ENCODE measurements around the gene NDUFC1. TPM values are rescaled to one million over a fixed set of nuclear protein-coding genes. Genes with fewer than 3 reads are reported as not detected.

Gene NDUFC1
- total RNA-seq, 1 donor from 2014 or later: 16.5 TPM

GRCh38 chr4:139304920-139305319, 2.6 kb upstream of the NDUFC1 start:
- DNase-seq (ENCODE audit: extremely low spot score in 2 of 2): no peak
- Histone ChIP-seq H3K36me3 (peaks cover 0 to 8% of the 10 kb centered on the region in 2 donors), H3K4me1 (peaks cover 42% of the 10 kb centered on the region), H3K4me3 (no peak overlapping the region), H3K9me3 (no peaks in the 10 kb centered on the region), H3K27me3 (no peaks in the 10 kb centered on the region), H3K27ac (no peak overlapping the region)
- TF ChIP-seq POLR2AphosphoS5 (IDR thresholded peaks at IDR 0.05; ENCODE audit: insufficient read depth in 1 of 2, low read depth in 1 of 2): no peak
- TF ChIP-seq POLR2A (IDR thresholded peaks at IDR 0.05): no peak
- TF ChIP-seq, protein P1, sequence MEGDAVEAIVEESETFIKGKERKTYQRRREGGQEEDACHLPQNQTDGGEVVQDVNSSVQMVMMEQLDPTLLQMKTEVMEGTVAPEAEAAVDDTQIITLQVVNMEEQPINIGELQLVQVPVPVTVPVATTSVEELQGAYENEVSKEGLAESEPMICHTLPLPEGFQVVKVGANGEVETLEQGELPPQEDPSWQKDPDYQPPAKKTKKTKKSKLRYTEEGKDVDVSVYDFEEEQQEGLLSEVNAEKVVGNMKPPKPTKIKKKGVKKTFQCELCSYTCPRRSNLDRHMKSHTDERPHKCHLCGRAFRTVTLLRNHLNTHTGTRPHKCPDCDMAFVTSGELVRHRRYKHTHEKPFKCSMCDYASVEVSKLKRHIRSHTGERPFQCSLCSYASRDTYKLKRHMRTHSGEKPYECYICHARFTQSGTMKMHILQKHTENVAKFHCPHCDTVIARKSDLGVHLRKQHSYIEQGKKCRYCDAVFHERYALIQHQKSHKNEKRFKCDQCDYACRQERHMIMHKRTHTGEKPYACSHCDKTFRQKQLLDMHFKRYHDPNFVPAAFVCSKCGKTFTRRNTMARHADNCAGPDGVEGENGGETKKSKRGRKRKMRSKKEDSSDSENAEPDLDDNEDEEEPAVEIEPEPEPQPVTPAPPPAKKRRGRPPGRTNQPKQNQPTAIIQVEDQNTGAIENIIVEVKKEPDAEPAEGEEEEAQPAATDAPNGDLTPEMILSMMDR (IDR thresholded peaks at IDR 0.05): no peak
- intact Hi-C loops (cut with DNase I): loop anchor here (5.0 kb wide), 1 partner anchor 128 kb away; the partner anchor contains the start of gene ELF2

DNA sequence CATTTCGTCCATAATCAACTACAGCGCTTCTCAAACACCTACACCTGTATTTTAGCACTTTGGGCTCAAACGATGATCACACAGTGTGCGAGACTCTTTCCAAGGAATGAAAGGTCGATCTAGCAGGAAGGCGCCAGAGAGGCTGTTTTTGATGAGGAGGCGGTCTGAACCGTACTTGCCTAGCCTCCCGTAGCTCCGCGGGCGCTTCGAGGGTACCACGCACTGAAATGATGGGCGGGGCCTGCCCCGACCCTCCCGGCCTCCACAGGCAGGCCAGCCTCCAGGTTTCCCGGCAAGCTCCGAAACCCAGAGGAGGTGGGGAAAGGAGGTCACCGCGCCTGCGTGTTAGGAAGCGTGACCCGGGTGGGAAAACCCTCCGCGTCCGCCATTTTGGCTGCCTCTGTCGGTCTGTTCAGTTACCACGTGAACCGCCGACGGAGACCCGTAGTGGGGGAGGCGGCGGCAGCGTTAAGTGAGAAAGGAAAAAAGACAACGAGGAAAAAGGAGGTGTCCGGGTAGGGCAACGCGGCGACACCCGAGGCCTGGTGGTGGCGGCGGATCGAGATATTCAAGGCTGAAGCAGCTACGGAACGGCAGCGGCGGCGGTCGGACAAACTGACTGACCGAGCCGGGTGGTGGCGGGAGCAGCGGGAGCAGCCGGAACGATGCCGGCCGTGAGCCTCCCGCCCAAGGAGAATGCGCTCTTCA, 1.0 kb downstream of the NDUFC1 start, which contains the start of gene NAA15:
Gene NAA15 (plus strand): TSS at position 393 of the 708 bp plus-strand sequence. CDS start 273 bp downstream, at position 666.
- intact Hi-C loops (cut with DNase I): loop anchor here (5.0 kb wide), 1 partner anchor 124 kb away; the partner anchor contains the start of gene ELF2

DNA sequence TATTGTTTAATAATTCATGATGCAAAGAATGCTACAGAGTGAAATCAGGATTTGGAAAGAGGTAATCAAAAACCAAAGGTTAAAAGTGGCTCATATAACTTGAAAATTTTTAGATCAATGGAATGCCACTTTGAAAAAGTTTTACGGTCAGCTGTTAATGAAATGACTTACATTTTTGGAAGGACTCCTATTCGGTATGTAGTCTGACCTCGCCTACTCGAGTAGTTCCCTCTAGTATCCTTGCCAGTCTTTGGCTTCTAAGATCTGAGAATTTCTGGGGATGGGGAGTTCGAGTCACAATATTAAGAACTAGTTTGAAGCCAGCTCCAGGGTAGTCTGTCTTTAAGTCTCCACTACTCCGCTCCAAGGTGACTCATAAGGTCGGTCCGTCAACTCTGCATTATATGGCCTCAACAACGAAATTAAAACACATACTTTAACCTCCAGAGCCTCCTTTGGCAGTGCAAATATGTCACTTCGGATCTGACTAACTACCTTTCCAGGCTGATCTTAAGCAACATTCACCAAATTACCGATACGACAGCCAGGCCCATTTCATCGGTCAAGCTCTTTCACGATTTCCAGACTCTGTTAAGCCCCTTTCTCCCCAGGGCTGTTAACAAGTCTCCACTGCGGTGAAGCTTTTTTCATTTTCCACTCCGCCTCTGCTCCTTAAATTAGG, 1.7 kb downstream of the NDUFC1 start:
- H3K36me3 ChIP-seq: no peaks in the 10 kb centered on the region
- H3K4me3 ChIP-seq: peak overlapping the region; percentile 68 to 94
- intact Hi-C loops (cut with DNase I): loop anchor here (5.0 kb wide), 1 partner anchor 123 kb away; the partner anchor contains the start of gene ELF2
- no peak for DNase-seq (ENCODE audit: extremely low spot score in 2 of 2)
- no peaks in the 10 kb centered on the region for H3K9me3 ChIP-seq
- peak overlapping the region; percentile 89 for H3K27ac ChIP-seq
- TF ChIP-seq POLR2A (IDR thresholded peaks at IDR 0.05) (no peak), POLR2AphosphoS5 (IDR thresholded peaks at IDR 0.05; ENCODE audit: insufficient read depth in 1 of 2, low read depth in 1 of 2) (no peak)
- TF ChIP-seq, protein P1 (IDR thresholded peaks at IDR 0.05): no peak
- peaks cover 30% of the 10 kb centered on the region for H3K4me1 ChIP-seq
- H3K27me3 ChIP-seq: no peaks in the 10 kb centered on the region

More for the DNA sequence above, 1.0 kb downstream of the NDUFC1 start, which contains the start of gene NAA15:
- Histone ChIP-seq H3K9me3 (no peaks in the 10 kb centered on the region), H3K4me3 (peak within 1 kb of the TSS; percentile 68 to 94), H3K27ac (peak within 1 kb of the TSS; percentile 89), H3K4me1 (peaks cover 36% of the 10 kb centered on the region), H3K27me3 (no peaks in the 10 kb centered on the region), H3K36me3 (no peaks in the 10 kb centered on the region)
- TF ChIP-seq POLR2A (IDR thresholded peaks at IDR 0.05) (peak in 1 of 2 donors; percentile 50), POLR2AphosphoS5 (IDR thresholded peaks at IDR 0.05; ENCODE audit: insufficient read depth in 1 of 2, low read depth in 1 of 2) (peak; percentile 94 to 98)
- TF ChIP-seq, protein P1 (IDR thresholded peaks at IDR 0.05): no peak
- DNase-seq (ENCODE audit: extremely low spot score in 2 of 2): peak; percentile 97 to 98

DNA sequence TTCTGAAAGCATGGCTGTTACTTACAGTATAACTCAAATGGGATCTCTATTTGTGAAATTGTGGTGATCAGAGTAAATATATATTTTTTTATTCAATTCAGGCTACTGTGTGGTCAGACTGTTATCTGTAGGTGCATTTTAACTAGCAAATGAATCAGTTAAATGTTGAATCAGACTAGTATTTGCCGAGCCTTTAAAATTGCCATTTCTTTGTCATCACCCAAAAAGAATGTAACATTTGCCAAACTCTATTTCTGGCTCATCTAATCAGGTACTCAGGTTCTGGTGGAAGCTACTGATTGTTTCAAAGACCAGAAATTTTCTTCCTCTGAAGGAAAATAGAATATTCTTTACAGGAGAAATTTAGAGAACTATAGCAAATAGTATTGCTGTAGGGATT, 2.7 kb downstream of the NDUFC1 start:
- TF ChIP-seq POLR2A (IDR thresholded peaks at IDR 0.05): no peak
- TF ChIP-seq POLR2AphosphoS5 (IDR thresholded peaks at IDR 0.05; ENCODE audit: insufficient read depth in 1 of 2, low read depth in 1 of 2): no peak
- TF ChIP-seq, protein P1 (IDR thresholded peaks at IDR 0.05): no peak
- no peak overlapping the region for H3K27ac ChIP-seq
- H3K4me3 ChIP-seq: no peak overlapping the region
- H3K4me1 ChIP-seq: peaks cover 29% of the 10 kb centered on the region
- no peaks in the 10 kb centered on the region for H3K36me3 ChIP-seq
- H3K27me3 ChIP-seq: no peaks in the 10 kb centered on the region
- H3K9me3 ChIP-seq: no peaks in the 10 kb centered on the region
- DNase-seq (ENCODE audit: extremely low spot score in 2 of 2): no peak
- intact Hi-C loops (cut with DNase I): loop anchor here (5.0 to 10.0 kb wide), 3 partner anchors 75 to 265 kb away; no protein-coding TSS in a partner anchor
